Tibial artery (tissue), 4 donors: ENCODE data around the gene RIOX2.

Source experiments
- DNase-seq, 2 donors: peaks; one replicate each; pipeline ENCODE4 v3.0.0-alpha.2; 2019
- H3K27ac ChIP-seq, 2 donors: fragments of 200-600 bp; sonication (generic) in 1 of 2; 1 replicate in 1 of 2; 2 replicates in 1 of 2; pipeline ENCODE4 v1.5.1; 2018 to 2019; ENCODE audit warnings: mild to moderate bottlenecking in 1 of 2
- H3K27me3 ChIP-seq, 2 donors: fragments of 200-600 bp; sonication (generic) in 1 of 2; one replicate each; pipeline versions ENCODE4 v1.5.1 to v1.6.0; 2016 to 2019
- H3K36me3 ChIP-seq, 3 donors: fragments of 200-600 bp; sonication (generic) in 2 of 3; one replicate each; pipeline ENCODE4 v1.5.1; 2016 to 2019; ENCODE audit warnings: mild to moderate bottlenecking in 2 of 3
- H3K4me1 ChIP-seq, 4 donors: fragments of 200-600 bp; sonication (generic) in 2 of 4; 1 replicate in 3 of 4; 2 replicates in 1 of 4; pipeline ENCODE4 v1.5.1; 2016 to 2019
- H3K4me3 ChIP-seq, 2 donors: fragments of 200-600 bp; sonication (generic) in 1 of 2; 1 replicate in 1 of 2; 2 replicates in 1 of 2; pipeline ENCODE4 v1.5.1; 2018 to 2019; ENCODE audit warnings: mild to moderate bottlenecking in 2 of 2
- H3K9me3 ChIP-seq, 3 donors: fragments of 200-600 bp; sonication (generic) in 1 of 3; one replicate each; pipeline ENCODE4 v1.5.1; 2016 to 2019
- intact Hi-C: fragments of 100-400 bp; cut with DNase I; formaldehyde crosslinking; loops from one replicate; pipeline ENCODE4 v1.15.0; 2023; ENCODE audit warnings: low total_unique reads
- TF ChIP-seq, protein P1 (sequence below), 2 experiments: fragments of 200-600 bp in 1 of 2; fragments of 450-650 bp in 1 of 2; IDR thresholded peaks; one replicate each; pipeline ENCODE4 v1.5.1; 2017 to 2019; ENCODE audit warnings: antibody characterized with exemption in 2 of 2, mild to moderate bottlenecking in 1 of 2, moderate library complexity in 1 of 2

The RIOX2 gene

DNA sequence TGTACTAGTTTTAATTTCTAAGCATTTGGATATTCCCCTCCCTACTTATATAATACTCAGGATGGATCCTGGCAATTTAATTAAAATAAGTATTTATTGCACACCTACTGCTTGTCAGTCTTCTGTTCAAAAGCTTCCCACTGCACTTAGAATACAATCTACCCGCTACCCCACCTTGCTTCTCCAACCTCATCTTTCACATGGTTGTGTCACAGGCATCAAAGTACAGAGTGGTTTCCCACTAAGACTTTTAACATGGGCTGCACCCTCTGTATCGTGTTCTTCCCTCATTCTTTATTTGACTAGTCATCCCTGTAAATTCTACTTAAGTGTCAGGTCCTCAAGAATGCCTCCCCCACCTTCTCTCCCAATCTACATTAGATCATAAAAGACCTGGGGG is 35.0 kb downstream of the RIOX2 start:
- H3K36me3 ChIP-seq = peaks cover 27 to 70% (median 34%) of the 10 kb centered on the region in 3 donors
- no peaks in the 10 kb centered on the region for H3K27me3 ChIP-seq
- no peak for DNase-seq
- H3K27ac ChIP-seq = no peak overlapping the region
- H3K4me3 ChIP-seq = no peak overlapping the region
- TF ChIP-seq, protein P1, sequence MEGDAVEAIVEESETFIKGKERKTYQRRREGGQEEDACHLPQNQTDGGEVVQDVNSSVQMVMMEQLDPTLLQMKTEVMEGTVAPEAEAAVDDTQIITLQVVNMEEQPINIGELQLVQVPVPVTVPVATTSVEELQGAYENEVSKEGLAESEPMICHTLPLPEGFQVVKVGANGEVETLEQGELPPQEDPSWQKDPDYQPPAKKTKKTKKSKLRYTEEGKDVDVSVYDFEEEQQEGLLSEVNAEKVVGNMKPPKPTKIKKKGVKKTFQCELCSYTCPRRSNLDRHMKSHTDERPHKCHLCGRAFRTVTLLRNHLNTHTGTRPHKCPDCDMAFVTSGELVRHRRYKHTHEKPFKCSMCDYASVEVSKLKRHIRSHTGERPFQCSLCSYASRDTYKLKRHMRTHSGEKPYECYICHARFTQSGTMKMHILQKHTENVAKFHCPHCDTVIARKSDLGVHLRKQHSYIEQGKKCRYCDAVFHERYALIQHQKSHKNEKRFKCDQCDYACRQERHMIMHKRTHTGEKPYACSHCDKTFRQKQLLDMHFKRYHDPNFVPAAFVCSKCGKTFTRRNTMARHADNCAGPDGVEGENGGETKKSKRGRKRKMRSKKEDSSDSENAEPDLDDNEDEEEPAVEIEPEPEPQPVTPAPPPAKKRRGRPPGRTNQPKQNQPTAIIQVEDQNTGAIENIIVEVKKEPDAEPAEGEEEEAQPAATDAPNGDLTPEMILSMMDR (IDR thresholded peaks at IDR 0.05) = no peak
- intact Hi-C loops = no loop called here
- peaks cover 0 to 3% (median 0%) of the 10 kb centered on the region in 4 donors for H3K4me1 ChIP-seq
- H3K9me3 ChIP-seq = no peaks in the 10 kb centered on the region

DNA sequence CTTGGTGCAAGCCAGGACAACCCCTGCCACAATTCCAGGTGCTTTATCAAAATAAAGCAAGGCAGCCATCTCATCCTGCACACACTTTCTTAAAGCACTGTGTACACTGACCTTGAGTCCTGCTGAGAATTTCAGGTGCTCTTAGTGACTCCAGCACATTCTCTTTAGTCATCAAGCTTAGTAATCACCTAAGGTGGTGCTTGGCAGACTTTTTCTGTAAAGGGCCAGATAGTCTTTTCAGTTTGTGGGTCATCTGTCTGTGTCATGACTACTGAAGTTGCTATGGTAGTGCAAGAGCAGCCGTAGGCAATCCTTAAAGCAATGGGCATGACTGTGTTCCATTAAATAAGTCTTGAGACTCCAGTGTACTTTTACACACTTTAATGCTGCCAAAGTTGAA is 36.4 kb downstream of the RIOX2 start:
- H3K27me3 ChIP-seq = no peaks in the 10 kb centered on the region
- TF ChIP-seq, protein P1 (IDR thresholded peaks at IDR 0.05) = no peak
- H3K4me1 ChIP-seq = peaks cover 0 to 3% (median 0%) of the 10 kb centered on the region in 4 donors
- H3K27ac ChIP-seq = no peak overlapping the region
- no peaks in the 10 kb centered on the region for H3K9me3 ChIP-seq
- DNase-seq = no peak
- intact Hi-C loops = no loop called here
- H3K4me3 ChIP-seq = no peak overlapping the region
- H3K36me3 ChIP-seq = peaks cover 27 to 71% (median 30%) of the 10 kb centered on the region in 3 donors

DNA sequence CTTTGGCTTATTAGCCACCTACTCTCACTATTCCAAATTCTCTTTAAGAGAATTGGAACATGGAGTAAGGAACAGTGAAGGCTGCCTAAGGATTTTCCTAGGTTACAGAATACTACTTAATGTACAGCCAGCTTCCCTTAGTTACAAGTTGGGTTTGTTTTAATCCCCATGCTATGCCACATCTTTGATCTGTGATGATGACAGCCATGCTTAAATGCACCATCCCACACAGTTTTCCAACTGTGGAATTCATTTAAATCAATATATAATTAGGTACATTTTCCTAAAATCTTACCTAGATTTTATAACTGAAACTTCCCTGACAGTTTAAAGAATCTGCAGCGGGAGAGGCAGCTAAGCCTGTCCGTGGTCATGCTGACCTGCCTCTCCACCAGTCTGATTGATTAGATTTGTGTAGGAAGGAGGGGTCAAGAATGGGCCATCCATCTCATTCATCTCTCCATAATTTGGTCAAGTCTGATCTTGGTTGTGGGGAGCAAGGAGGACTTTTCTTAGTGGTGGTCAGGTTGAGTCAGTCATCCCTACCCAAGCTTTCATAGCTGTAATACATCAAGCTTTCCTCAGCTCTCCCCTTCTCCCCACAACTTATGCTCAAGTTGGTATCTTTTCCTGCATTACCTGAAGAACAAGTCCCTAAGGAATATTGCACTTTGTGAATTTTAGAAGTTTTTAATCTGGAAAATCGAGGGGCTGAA is 37.1 kb downstream of the RIOX2 start:
- H3K9me3 ChIP-seq = no peaks in the 10 kb centered on the region
- H3K4me3 ChIP-seq = no peak overlapping the region
- H3K4me1 ChIP-seq = peaks cover 0 to 3% (median 0%) of the 10 kb centered on the region in 4 donors
- no peaks in the 10 kb centered on the region for H3K27me3 ChIP-seq
- H3K36me3 ChIP-seq = peaks cover 31 to 76% (median 37%) of the 10 kb centered on the region in 3 donors
- no peak for DNase-seq
- TF ChIP-seq, protein P1 (IDR thresholded peaks at IDR 0.05) = no peak
- intact Hi-C loops = no loop called here
- H3K27ac ChIP-seq = no peak overlapping the region

DNA sequence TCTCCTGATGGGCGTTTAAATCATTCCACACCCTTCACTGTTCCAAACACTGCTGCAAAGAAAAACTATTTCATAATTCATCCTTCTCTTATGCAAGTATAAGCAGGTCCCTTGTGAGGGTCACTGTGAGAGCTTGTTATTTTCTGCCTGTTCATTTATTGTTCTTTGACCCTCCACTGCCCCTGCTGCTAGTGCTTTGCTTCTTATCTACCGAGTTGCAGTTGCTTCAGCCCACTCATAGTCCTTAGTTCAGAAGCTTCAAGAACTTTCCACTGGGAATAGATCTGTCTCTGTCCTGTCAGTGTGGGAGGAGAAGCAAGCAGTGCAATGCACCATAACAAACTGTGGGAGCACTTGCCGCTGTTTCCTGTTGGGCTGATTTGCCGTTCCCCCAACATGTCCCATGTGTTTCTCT is 39.8 kb downstream of the RIOX2 start:
- intact Hi-C loops = no loop called here
- Histone ChIP-seq H3K9me3 (no peaks in the 10 kb centered on the region), H3K36me3 (peaks cover 32 to 64% (median 34%) of the 10 kb centered on the region in 3 donors), H3K27me3 (no peaks in the 10 kb centered on the region), H3K4me3 (no peak overlapping the region), H3K27ac (no peak overlapping the region), H3K4me1 (no peaks in the 10 kb centered on the region)
- no peak for DNase-seq
- TF ChIP-seq, protein P1 (IDR thresholded peaks at IDR 0.05) = no peak

DNA sequence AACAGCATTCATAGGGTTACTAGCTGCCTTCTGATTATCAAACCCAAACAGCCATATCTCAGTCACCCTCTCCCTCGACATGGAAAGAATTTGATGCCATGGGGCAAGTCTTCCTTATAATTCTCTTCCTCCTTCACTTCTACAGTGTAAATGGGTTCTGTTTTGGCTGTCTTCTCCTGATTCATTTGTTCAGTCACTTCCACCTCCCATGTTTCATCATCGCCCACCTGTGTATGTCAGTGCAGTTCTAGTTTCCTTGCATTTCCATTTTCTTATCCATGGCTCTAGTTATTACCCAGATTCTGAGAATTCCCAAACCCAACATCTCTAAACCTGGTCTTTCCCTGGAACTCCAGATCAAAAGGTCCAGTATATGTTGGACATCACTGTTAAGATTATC is 41.0 kb downstream of the RIOX2 start:
- Histone ChIP-seq H3K9me3 (no peaks in the 10 kb centered on the region), H3K4me3 (no peak overlapping the region), H3K4me1 (no peaks in the 10 kb centered on the region), H3K36me3 (peaks cover 39 to 62% (median 43%) of the 10 kb centered on the region in 3 donors), H3K27me3 (no peaks in the 10 kb centered on the region), H3K27ac (no peak overlapping the region)
- no peak for DNase-seq
- intact Hi-C loops = no loop called here
- TF ChIP-seq, protein P1 (IDR thresholded peaks at IDR 0.05) = no peak
